DMS 273 (cell line): Measurements from ENCODE around the gene AGXT.
"Not testable (repeated sequence)": the region's sequence is repeated elsewhere in the genome, so short reads cannot be mapped to it uniquely, and the experiment has no call there.

Experiments used
- DNase-seq: peaks from one replicate; lab custom pipeline; 2025; ENCODE audit not compliant: unreplicated experiment; lab: John Stamatoyannopoulos, UW

Gene AGXT

GRCh38 chr2:240839152-240840143, 29.2 kb upstream of the AGXT start:
- no peak for DNase-seq

DNA sequence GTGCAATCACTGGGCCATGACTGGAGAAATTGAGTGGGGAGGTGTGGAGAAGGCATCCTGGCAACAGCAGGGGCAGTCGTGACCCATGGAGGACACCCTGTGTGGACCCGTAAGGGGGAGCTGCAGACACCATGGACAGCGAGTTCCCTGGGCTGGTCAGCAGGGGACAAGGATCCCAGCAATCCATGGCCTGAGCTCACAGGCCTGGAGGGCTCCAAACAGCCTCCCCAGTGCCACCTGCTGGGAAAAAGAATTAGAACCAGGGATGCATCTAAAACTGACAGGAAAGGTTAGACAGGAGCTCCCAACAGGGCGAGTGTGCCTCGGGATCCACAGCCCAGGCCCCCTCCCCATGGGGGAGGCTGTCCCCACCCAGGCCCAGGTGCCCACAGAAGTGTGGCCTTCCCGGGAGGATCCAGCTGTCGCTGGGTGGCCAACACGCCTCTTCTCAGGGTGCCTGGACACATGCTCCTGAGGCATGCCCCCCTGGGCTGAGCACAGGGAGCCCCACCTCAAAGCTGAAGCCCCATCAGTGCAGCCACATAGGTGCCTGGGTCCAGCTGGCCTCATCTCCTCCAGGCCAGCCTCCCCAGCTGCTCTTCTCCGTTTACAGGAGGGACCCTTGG, 28.1 kb upstream of the AGXT start:
- DNase-seq, result peak; percentile 74

DNA sequence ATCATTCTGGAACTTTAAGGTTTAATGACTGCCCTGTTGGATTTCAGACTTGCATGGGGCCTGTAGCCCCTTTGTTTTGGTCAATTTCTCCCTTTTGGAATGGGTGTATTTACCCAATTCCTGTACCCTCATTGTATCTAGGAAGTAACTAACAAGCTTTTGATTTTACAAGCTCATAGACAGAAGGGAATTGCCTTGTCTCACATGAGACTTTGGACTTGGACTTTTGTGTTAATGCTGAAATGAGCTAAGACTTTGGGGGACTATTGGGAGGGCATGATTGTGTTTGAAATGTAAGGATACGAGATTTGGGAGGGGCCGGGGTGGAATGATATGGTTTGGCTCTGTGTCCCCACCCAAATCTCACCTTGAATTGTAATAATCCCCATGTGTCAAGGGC, 22.3 kb upstream of the AGXT start:
- DNase-seq, result not testable (repeated sequence)

GRCh38 chr2:240846873-240847595, 21.6 kb upstream of the AGXT start:
- no peak for DNase-seq

GRCh38 chr2:240847817-240848216, 20.8 kb upstream of the AGXT start:
- DNase-seq, result no peak

DNA sequence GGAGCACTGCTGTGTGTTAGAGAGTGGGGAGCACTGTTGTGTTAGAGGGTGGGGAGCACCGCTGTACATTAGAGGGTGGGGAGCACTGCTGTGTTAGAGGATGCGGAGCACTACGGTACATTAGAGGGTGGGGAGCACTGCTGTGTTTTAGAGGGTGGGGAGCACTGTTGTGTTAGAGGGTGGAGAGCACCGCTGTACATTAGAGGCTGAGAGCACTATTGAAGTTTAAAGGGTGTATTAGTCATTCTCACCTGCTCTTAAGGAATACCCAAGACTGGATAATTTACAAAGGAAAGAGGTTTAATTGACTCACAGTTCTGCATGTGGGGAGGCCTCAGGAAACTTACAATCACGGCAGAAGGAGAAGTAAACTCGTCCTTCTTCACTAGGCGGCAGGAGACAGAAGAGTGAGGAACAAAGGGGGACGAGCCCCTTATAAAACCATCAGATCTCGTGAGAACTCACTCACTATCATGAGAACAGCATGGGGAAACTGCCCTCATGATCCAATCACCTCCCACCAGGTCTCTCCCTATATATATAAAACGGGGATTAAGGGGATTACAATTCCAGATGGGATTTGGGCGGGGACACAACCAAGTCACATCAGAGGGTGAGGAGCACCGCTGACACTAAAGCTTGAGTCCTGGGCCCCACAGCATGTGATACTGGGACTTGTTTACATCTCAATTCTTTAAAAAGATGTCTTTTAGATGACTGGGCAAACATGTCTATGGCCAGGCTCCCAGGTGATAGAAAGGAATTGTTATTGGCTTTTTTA, 19.5 kb upstream of the AGXT start:
- no peak for DNase-seq

DNA sequence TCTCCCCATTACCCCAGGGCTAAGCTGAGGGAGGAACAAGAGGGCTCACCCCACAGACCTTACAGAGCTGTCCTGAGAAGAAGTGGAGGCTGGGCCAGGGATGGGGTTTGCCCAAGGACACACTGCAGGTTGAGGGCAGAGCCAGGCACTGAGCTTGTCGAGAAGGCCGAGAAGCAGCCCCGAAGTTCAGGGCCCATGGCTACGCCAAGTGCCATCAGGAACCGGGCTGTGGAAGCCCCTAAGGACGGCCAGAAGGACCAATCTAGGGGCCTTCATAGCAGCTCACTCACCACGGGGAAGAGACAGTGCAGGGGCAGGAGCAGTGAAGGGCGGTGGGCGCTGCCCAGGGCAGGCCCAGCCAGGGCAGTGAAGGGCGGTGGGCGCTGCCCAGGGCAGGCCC, 18.6 kb upstream of the AGXT start:
- no peak for DNase-seq

GRCh38 chr2:240850756-240851077, 17.9 kb upstream of the AGXT start:
- no peak for DNase-seq

- DNase-seq, result peak; percentile 92
Measured at GRCh38 chr2:240851078-240851991, 17.3 kb upstream of the AGXT start.

DNA sequence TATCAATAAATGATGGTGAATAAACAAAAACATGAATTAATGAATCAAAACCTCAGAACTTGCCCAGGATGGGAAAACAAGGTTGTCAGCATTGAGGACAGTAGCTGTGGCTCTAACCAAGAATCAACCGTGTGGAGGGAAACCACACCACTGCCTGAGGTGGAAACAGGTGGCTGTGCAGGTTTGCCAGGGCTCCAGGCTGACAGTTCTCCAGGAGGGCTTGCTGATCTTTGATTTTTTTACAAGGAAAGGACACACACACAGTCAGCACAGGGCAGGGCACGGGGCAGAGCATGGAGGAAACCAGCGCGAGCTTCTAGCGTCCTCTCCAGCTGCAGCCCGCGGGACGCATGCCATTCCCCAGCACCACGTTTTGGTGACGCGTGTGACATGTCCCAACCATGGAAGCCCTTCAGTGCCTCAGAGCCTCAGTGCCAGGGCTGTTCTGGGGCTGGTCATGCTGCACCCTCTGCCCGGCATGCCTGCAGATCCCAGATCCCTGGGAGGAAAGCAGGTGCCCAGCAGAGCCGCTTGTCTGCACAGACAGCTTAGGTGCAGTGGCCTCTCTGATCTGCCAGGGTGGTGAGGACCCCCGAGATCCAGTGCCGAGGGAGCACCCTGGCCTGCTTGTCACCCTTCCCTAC, 15.8 kb upstream of the AGXT start:
- no peak for DNase-seq

DNA sequence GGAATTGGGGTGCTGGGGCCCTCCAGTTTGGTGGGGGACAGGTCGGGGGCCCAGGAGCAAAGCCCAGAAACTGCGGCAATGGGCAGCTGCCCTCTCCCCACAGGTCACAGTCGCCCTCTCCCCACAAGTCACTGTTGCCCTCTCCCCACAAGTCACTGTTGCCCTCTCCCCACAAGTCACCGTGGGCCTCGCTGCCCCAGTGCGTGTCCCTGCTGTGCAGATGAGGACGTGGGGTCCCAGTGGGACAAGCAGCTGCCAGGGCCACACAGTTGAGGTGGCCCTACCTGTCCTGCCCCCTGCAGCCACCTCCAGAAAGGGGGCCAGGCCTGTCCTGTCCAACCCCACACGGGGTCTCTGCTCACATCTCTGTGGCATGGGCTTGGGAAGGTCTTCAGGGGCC, 13.0 kb upstream of the AGXT start:
- DNase-seq, result no peak

DNA sequence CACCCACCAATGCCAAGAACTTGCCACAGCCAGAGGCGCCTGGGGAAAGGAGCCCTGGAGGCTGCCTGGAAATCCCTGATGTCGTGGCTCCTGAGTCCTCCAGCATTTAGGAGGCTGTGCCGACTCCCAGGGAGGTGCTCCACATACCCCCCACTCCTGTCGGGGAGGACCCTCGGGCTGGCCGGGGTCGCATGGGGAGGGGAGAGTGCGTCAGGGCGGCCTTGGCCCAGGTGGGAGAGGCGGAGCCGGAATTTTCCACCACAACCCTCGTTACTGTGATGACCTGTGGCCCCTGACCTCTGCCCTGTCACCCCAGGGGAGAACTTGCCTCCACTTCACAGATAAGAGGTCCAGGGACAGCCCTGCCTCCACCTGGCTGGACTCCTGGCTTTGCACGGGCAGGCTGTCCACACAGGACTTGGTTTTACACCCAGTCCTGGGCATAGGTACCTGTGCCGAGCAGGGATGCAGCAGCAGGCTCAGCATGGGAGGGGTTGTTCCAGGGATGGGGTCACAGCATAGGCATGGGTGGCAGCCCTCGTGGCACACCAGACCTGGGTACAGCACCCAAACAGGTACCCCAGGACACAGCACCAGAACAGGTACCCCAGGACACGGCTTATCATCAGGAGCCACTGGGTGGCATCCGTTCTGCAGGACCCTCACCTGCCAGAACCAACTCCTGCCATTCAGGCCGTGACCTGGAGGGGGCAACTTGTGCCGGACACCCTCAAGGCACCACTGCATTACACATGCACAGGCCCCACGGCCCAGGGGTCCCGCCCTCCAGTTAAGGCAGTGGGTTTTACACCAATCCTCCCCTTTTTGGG, 12.3 kb upstream of the AGXT start:
- DNase-seq, result peak; percentile 46

- DNase-seq, result peak; percentile 55
Measured at GRCh38 chr2:240857039-240858008, 11.3 kb upstream of the AGXT start.

- no peak for DNase-seq
Measured at GRCh38 chr2:240858321-240858720, 10.3 kb upstream of the AGXT start.

GRCh38 chr2:240858871-240859270, 9.8 kb upstream of the AGXT start:
- DNase-seq, result no peak

DNA sequence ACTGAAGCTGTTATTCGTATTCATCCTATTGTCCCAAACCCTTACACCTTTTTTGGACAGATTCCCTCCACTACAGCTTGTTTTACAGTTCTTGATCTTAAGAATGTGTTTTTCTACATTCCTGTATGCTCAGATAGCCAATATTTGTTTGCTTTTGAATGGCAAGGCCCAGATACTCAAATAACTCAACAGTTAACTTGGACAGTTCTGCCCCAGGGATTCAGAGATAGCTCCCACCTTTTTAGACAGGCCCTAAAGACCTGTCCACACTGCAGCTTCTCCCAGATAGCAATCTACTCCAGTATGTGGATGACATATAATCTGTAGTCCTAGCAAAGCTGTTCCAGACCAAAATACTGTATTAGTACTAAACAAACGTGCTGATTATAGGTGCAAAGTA, 7.1 kb upstream of the AGXT start:
- no peak for DNase-seq

GRCh38 chr2:240864475-240864874, 4.1 kb upstream of the AGXT start:
- DNase-seq, result no peak

DNA sequence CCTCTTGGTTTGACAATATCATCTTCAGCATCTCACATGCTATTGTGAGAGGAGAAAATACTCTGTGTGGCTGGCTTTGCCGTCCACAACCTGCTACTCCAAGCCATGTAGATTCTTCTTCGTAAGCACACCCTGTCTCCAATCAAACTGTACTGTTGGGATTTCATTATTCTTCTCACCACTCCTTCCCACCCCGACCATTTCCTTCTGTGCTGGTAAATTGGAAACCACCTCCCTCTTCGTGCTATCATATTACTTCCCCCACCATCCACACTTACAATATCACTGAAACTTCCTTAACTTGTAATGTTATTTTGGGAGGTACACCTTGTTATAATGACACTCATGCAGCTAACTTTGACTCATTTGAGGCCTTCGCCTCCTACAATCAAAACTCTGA, 3.2 kb upstream of the AGXT start:
- DNase-seq, result no peak
